Fibroblast of lung (primary cell): Measurements from ENCODE around the gene GNAZ.

Experiments used
- CTCF ChIP-seq, 2 donors: IDR thresholded peaks in 1 of 2; conservative IDR thresholded peaks in 1 of 2; 1 replicate in 1 of 2; 2 replicates in 1 of 2; pipeline ENCODE4 v1.5.1; 2011 to 2012; ENCODE audit warnings: low read length in 2 of 2, control low read depth in 1 of 2, inconsistent platforms in 1 of 2, low read depth in 1 of 2, mild to moderate bottlenecking in 1 of 2
- EZH2 ChIP-seq: IDR thresholded peaks from 2 replicates; pipeline ENCODE4 v1.5.1; 2012; ENCODE audit warnings: low read length, control low read depth, mild to moderate bottlenecking; ENCODE audit errors: missing control alignments

GRCh38 chr22:23131931-23132330, 61.6 kb downstream of the GNAZ start:
- TF ChIP-seq CTCF (conservative IDR thresholded peaks at IDR 0.05 in 1 of 2, IDR thresholded peaks at IDR 0.05 in 1 of 2; ENCODE audit: low read depth in 1 of 2, low read length in 2 of 2) (no peak), EZH2 (no peak)
